GM12891 (cell line): ENCODE measurements around the gene DDIT3.

Experiments
- POLR2A ChIP-seq: IDR thresholded peaks from 2 replicates; pipeline ENCODE4 v1.6.1; 2011; ENCODE audit warnings: low read depth, low read length, control low read depth
- TAF1 ChIP-seq: IDR thresholded peaks from 2 replicates; pipeline ENCODE4 v1.6.1; 2011; ENCODE audit warnings: low read depth, low read length, control low read depth

GRCh38 chr12:57553343-57554202 is 33.3 kb upstream of the DDIT3 start:
- TF ChIP-seq TAF1 (no peak), POLR2A (no peak)
